ENCODE results near the gene FAAH. TPM values are rescaled to one million over a fixed set of nuclear protein-coding genes. Genes with fewer than 3 reads are reported as not detected.

Gene FAAH
- total RNA-seq, 5 donors from 2014 or later (not counting 1 experiment from before 2014, with no cell fraction given): 5.9 to 10.4 (median 9.5) TPM

DNA sequence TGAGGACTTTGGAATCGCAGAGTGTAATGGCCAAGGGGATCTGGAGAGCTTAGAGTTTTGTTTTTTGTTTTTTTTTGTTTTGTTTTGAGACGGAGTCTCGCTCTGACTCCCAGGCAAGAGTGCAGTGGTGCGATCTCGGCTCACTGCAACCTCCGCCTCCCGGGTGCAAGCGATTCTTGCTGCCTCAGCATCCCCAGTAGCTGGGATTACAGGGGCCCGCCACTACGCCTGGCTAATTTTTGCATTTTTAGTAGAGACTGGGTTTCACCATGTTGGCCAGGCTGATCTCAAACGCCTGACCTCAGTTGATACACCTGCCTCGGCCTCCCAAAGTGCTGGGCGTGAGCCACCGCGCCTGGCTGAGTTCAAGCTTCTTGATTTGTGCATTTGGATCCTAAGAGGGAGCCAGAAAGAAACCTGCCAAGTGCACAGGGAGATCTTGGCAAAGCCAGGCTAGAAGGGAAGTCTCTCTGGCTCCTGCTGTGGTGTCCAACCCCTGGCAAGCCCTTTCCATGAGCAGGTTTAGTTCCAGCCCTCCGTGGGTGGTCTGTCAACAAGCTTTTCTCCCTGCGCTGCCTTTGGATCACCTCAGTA is 852 bp downstream of the FAAH start:
- Histone ChIP-seq H3K4me3 (ENCODE audit: control insufficient read depth in 1 of 2, extremely low read depth in 1 of 2, low read length in 1 of 2) (peak overlapping the region; percentile 38 to 69), H3K36me3 (ENCODE audit: control insufficient read depth in 2 of 2, extremely low read depth in 1 of 2, insufficient read depth in 1 of 2, low read length in 1 of 2) (no peaks in the 10 kb centered on the region), H3K4me1 (ENCODE audit: control insufficient read depth in 1 of 2, extremely low read depth in 1 of 2, insufficient read depth in 2 of 2, low read length in 2 of 2) (peaks cover 0 to 11% of the 10 kb centered on the region in 2 experiments), H3K27ac (ENCODE audit: low read length) (no peak overlapping the region), H3K9me3 (no peaks in the 10 kb centered on the region), H3K27me3 (replicated peaks in 1 of 2; ENCODE audit: control insufficient read depth in 2 of 2, extremely low read depth in 1 of 2, insufficient read depth in 2 of 2, low read length in 1 of 2) (peaks cover 0 to 36% of the 10 kb centered on the region in 2 experiments)
- WGBS (ENCODE audit: insufficient coverage): 87% methylated on average over 17 of the region's 17 CpGs
- POLR2A ChIA-PET: no interaction called here
- no peak for ATAC-seq (replicated peaks in 1 of 4)
- H3K4me1 Mint-ChIP-seq: peaks cover 7 to 14% (median 13%) of the 10 kb centered on the region in 3 donors
- H3K4me3 Mint-ChIP-seq: peak overlapping the region; percentile 72 to 77 (median 75)
- CTCF ChIA-PET: no interaction called here
- H3K27ac Mint-ChIP-seq: no peak overlapping the region
- DNase-seq: no peak
- H3K9me3 Mint-ChIP-seq: peaks cover 0 to 7% (median 6%) of the 10 kb centered on the region in 3 donors
- peaks cover 25% of the 10 kb centered on the region for H3K36me3 Mint-ChIP-seq
- H3K27me3 Mint-ChIP-seq: peaks cover 23 to 32% of the 10 kb centered on the region in 2 donors

DNA sequence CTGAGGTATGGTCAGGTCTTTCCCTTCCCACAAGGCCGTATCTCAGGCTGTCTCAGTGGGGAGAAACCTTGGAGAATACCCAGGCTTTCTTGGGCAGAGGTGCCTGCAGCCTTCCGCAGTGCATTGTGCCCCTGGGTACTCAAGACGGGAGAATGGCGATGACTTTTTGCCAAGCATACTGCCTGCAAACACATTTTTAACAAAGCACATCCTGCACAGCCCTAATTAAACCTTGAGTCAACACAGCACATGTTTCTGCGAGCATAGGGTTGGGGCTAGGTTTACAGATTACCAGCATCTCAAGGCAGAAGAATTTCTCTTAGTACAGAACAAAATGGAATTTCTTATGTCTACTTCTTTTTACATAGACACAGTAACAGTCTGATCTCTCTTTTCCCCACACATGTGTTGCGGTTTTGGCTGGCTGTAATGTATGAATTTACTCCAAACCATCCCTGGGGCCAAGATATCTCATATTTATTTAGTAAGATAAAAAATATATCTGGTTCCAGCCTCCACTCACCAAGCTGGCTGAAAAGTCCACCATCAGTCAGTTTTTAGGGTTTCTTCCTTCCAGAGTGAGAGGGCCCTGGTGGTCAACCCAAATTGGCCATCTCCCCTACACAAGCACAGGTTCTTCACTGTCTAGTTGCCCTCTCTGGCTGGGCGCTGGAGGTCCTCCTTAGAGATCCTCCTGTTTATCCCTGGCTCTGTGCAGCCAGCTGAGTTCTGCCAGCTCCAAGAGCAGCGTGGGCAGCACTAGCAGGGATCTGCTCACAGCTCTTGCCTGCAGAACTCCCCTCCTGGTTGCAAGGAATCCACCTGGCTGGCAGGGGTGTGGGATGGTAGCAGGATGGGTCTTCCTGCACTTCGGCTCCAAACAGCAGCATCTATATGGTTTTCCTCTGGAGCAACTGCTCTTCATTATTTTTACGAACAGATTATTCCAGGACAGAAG is 2.6 kb downstream of the FAAH start:
- ChIA-PET POLR2A (no interaction called here), CTCF (no interaction called here)
- Histone ChIP-seq H3K27ac (ENCODE audit: low read length) (no peak overlapping the region), H3K4me3 (ENCODE audit: control insufficient read depth in 1 of 2, extremely low read depth in 1 of 2, low read length in 1 of 2) (no peak overlapping the region), H3K27me3 (replicated peaks in 1 of 2; ENCODE audit: control insufficient read depth in 2 of 2, extremely low read depth in 1 of 2, insufficient read depth in 2 of 2, low read length in 1 of 2) (peaks cover 0 to 36% of the 10 kb centered on the region in 2 experiments), H3K9me3 (no peaks in the 10 kb centered on the region), H3K36me3 (ENCODE audit: control insufficient read depth in 2 of 2, extremely low read depth in 1 of 2, insufficient read depth in 1 of 2, low read length in 1 of 2) (no peaks in the 10 kb centered on the region), H3K4me1 (ENCODE audit: control insufficient read depth in 1 of 2, extremely low read depth in 1 of 2, insufficient read depth in 2 of 2, low read length in 2 of 2) (peaks cover 0 to 13% of the 10 kb centered on the region in 2 experiments)
- Mint-ChIP-seq H3K27me3 (peaks cover 23 to 32% of the 10 kb centered on the region in 2 donors), H3K9me3 (peaks cover 0 to 7% (median 6%) of the 10 kb centered on the region in 3 donors), H3K4me3 (no peak overlapping the region), H3K36me3 (peaks cover 21% of the 10 kb centered on the region), H3K4me1 (peaks cover 10 to 18% (median 13%) of the 10 kb centered on the region in 3 donors), H3K27ac (no peak overlapping the region)
- 79% methylated on average over 6 of the region's 10 CpGs for WGBS (ENCODE audit: insufficient coverage)
- DNase-seq (no peak), ATAC-seq (replicated peaks in 1 of 4) (no peak)

DNA sequence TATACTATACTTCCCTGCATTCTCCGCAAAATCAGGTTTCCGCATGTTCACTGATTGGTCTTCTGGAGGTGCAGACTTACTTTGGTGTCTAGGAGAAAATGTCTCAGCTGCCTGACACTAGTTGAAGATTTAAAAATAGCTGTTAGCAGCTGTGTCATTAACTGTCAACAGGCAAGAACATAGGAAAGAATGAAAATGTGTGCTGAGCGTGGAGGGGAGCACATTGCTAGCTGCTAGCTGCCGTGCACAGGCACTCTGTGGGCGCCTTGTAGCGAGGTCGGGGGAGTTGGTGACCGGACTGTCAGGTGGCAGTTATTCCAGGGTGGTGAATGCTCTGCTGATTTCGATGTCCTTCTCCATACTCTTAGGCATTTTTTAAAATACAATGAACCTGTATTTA is 5.2 kb downstream of the FAAH start:
- ChIA-PET POLR2A (no interaction called here), CTCF (no interaction called here)
- no peaks in the 10 kb centered on the region for H3K36me3 ChIP-seq (ENCODE audit: control insufficient read depth in 2 of 2, extremely low read depth in 1 of 2, insufficient read depth in 1 of 2, low read length in 1 of 2)
- ATAC-seq (replicated peaks in 1 of 4): no peak
- Mint-ChIP-seq H3K4me3 (no peak overlapping the region), H3K9me3 (no peaks in the 10 kb centered on the region), H3K27me3 (peaks cover 16 to 18% of the 10 kb centered on the region in 2 donors), H3K4me1 (peaks cover 8 to 14% (median 8%) of the 10 kb centered on the region in 3 donors), H3K27ac (no peak overlapping the region), H3K36me3 (peaks cover 9% of the 10 kb centered on the region)
- H3K4me3 ChIP-seq (ENCODE audit: control insufficient read depth in 1 of 2, extremely low read depth in 1 of 2, low read length in 1 of 2): no peak overlapping the region
- H3K9me3 ChIP-seq: no peaks in the 10 kb centered on the region
- no peak overlapping the region for H3K27ac ChIP-seq (ENCODE audit: low read length)
- WGBS (ENCODE audit: insufficient coverage): 48% methylated on average over 2 of the region's 9 CpGs
- peaks cover 0 to 19% of the 10 kb centered on the region in 2 experiments for H3K27me3 ChIP-seq (replicated peaks in 1 of 2; ENCODE audit: control insufficient read depth in 2 of 2, extremely low read depth in 1 of 2, insufficient read depth in 2 of 2, low read length in 1 of 2)
- DNase-seq: no peak
- H3K4me1 ChIP-seq (ENCODE audit: control insufficient read depth in 1 of 2, extremely low read depth in 1 of 2, insufficient read depth in 2 of 2, low read length in 2 of 2): peaks cover 0 to 13% of the 10 kb centered on the region in 2 experiments

DNA sequence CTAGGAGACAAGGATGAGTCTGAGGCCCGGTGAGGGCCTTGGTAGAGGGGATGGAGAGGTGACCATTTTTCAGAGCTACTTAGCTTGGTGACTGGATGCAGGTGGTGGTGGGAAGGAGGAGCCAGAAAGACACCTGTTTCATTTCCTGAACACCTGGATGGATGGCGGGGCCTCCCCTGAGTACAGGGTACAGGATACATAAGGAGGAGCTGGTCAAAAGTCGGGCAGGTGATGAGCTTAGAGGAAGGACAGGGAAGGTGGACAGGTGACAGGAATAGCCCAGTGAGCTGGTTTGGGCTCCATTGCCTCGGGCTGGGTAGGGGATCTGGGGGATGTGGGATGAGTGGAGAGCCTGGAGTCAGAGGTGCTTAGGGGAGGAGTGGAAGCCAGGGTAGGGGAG is 6.3 kb downstream of the FAAH start:
- H3K9me3 ChIP-seq: no peaks in the 10 kb centered on the region
- H3K36me3 ChIP-seq (ENCODE audit: control insufficient read depth in 2 of 2, extremely low read depth in 1 of 2, insufficient read depth in 1 of 2, low read length in 1 of 2): no peaks in the 10 kb centered on the region
- ChIA-PET CTCF (no interaction called here), POLR2A (no interaction called here)
- Mint-ChIP-seq H3K4me1 (peaks cover 0 to 6% (median 5%) of the 10 kb centered on the region in 3 donors), H3K27ac (no peak overlapping the region), H3K9me3 (no peaks in the 10 kb centered on the region), H3K4me3 (no peak overlapping the region), H3K36me3 (peaks cover 9% of the 10 kb centered on the region), H3K27me3 (peaks cover 5 to 10% of the 10 kb centered on the region in 2 donors)
- DNase-seq (no peak), ATAC-seq (replicated peaks in 1 of 4) (no peak)
- WGBS (ENCODE audit: insufficient coverage): 50% methylated on average over 4 of the region's 4 CpGs
- H3K4me3 ChIP-seq (ENCODE audit: control insufficient read depth in 1 of 2, extremely low read depth in 1 of 2, low read length in 1 of 2): no peak overlapping the region
- H3K4me1 ChIP-seq (ENCODE audit: control insufficient read depth in 1 of 2, extremely low read depth in 1 of 2, insufficient read depth in 2 of 2, low read length in 2 of 2): peaks cover 0 to 2% of the 10 kb centered on the region in 2 experiments
- H3K27me3 ChIP-seq (replicated peaks in 1 of 2; ENCODE audit: control insufficient read depth in 2 of 2, extremely low read depth in 1 of 2, insufficient read depth in 2 of 2, low read length in 1 of 2): peaks cover 0 to 8% of the 10 kb centered on the region in 2 experiments
- H3K27ac ChIP-seq (ENCODE audit: low read length): no peak overlapping the region

DNA sequence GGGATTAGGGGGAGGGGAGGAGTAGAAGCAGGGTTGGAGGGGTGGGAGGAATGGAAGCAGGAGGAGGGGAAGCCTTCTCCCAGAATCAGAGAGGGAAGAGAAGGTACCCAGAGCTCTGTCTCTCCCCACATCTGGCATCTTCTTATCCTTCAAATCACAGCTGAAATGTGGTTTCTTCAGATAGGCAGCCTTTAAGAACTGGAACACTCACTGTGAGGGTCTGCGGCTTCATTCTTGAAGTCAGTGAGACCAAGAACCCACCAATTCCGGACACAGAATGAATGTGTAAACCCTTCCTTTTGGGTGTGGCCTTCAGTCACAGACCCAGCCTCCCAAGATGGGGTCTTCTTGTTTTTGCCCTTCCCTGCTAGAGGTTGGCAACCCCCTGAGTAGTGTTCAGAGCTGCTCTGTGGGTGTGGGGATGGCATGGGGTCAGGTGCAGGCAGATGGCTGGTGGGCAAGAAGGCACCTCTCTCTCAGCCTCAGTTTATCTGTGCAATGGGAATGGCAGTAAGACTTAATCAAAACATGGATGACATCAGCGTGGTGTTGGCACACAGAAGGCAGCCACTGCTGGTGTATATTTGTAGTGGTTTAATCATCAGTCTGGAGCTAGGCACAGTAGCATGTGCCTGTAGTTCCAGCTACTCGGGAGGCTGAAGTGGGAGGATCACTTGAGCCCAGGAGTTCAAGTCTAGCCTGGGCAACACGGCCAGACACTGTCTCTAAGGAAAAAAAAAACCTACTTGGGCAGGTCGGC is 7.2 kb downstream of the FAAH start:
- Histone ChIP-seq H3K4me1 (ENCODE audit: control insufficient read depth in 1 of 2, extremely low read depth in 1 of 2, insufficient read depth in 2 of 2, low read length in 2 of 2) (peaks cover 0 to 5% of the 10 kb centered on the region in 2 experiments), H3K27me3 (replicated peaks in 1 of 2; ENCODE audit: control insufficient read depth in 2 of 2, extremely low read depth in 1 of 2, insufficient read depth in 2 of 2, low read length in 1 of 2) (peaks cover 0 to 9% of the 10 kb centered on the region in 2 experiments), H3K4me3 (ENCODE audit: control insufficient read depth in 1 of 2, extremely low read depth in 1 of 2, low read length in 1 of 2) (no peak overlapping the region), H3K27ac (ENCODE audit: low read length) (no peak overlapping the region), H3K36me3 (ENCODE audit: control insufficient read depth in 2 of 2, extremely low read depth in 1 of 2, insufficient read depth in 1 of 2, low read length in 1 of 2) (no peaks in the 10 kb centered on the region), H3K9me3 (no peaks in the 10 kb centered on the region)
- Mint-ChIP-seq H3K4me1 (peaks cover 0 to 5% (median 4%) of the 10 kb centered on the region in 3 donors), H3K27ac (no peak overlapping the region), H3K9me3 (no peaks in the 10 kb centered on the region), H3K4me3 (no peak overlapping the region), H3K36me3 (peaks cover 9% of the 10 kb centered on the region), H3K27me3 (peaks cover 0 to under 1% of the 10 kb centered on the region in 2 donors)
- ChIA-PET POLR2A (no interaction called here), CTCF (no interaction called here)
- ATAC-seq (replicated peaks in 1 of 4) (no peak), DNase-seq (no peak)
- 70% methylated on average over 4 of the region's 6 CpGs for WGBS (ENCODE audit: insufficient coverage)

DNA sequence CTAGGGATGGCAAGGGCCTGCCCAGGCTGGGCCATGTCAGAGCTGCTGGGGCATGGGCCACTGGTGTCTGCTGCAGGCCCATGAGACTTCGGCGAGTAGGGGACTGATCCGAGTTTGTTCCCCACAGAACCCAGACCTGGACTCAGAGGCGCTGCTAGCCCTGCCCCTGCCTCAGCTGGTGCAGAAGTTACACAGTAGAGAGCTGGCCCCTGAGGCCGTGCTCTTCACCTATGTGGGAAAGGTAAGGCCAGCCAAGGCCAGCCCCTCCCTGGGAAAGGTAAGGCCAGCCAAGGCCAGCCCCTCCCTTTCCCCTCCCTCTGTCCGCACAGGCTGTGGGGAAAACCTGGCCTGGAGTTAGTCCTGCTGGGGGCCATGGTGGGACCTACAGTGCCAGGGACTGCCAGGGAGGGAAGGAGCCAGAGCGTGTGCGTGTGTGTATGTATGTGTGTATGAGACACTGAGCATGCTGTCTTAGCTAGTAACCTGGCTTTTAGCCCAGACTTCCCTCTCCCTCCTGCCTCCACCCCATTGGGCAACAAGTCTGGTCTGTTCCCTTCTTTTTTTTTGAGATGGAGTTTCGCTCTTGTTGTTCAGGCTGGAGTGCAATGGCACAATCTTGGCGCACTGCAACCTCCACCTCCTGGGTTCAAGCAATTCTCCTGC is 8.0 kb downstream of the FAAH start:
- peaks cover 8% of the 10 kb centered on the region for H3K36me3 Mint-ChIP-seq
- H3K9me3 Mint-ChIP-seq: no peaks in the 10 kb centered on the region

More for the DNA sequence above, 8.0 kb downstream of the FAAH start:
- no peaks in the 10 kb centered on the region for H3K36me3 ChIP-seq (ENCODE audit: control insufficient read depth in 2 of 2, extremely low read depth in 1 of 2, insufficient read depth in 1 of 2, low read length in 1 of 2)
- no peaks in the 10 kb centered on the region for H3K9me3 ChIP-seq
- H3K27me3 ChIP-seq (replicated peaks in 1 of 2; ENCODE audit: control insufficient read depth in 2 of 2, extremely low read depth in 1 of 2, insufficient read depth in 2 of 2, low read length in 1 of 2): peaks cover 0 to 9% of the 10 kb centered on the region in 2 experiments
- CTCF ChIA-PET: no interaction called here
- H3K27ac ChIP-seq (ENCODE audit: low read length): no peak overlapping the region
- POLR2A ChIA-PET: no interaction called here
- H3K4me1 ChIP-seq (ENCODE audit: control insufficient read depth in 1 of 2, extremely low read depth in 1 of 2, insufficient read depth in 2 of 2, low read length in 2 of 2): peaks cover 0 to 12% of the 10 kb centered on the region in 2 experiments
- Mint-ChIP-seq H3K4me1 (peaks cover 0 to 5% (median 5%) of the 10 kb centered on the region in 3 donors), H3K4me3 (no peak overlapping the region), H3K27ac (no peak overlapping the region), H3K27me3 (no peaks in the 10 kb centered on the region)
- DNase-seq (no peak), ATAC-seq (replicated peaks in 1 of 4) (no peak)
- whole genome bisulfite sequencing (ENCODE audit: insufficient coverage): 96% methylated on average over 6 of the region's 10 CpGs
- no peak overlapping the region for H3K4me3 ChIP-seq (ENCODE audit: control insufficient read depth in 1 of 2, extremely low read depth in 1 of 2, low read length in 1 of 2)
